Thyroid gland (tissue), 4 donors: Measurements from ENCODE around the gene STK38L. TPM values are rescaled to one million over a fixed set of nuclear protein-coding genes. Genes with fewer than 3 reads are reported as not detected.

Experiments
- DNase-seq, 2 donors: peaks; one replicate each; pipeline ENCODE4 v3.0.0-alpha.2; 2019
- H3K27ac ChIP-seq, 3 donors: fragments of 200-600 bp; sonication (generic); 1 replicate in 2 of 3; 2 replicates in 1 of 3; pipeline ENCODE4 v1.5.1; 2016 to 2019; ENCODE audit warnings: mild to moderate bottlenecking in 1 of 3, moderate library complexity in 1 of 3
- H3K27me3 ChIP-seq: fragments of 200-600 bp; sonication (generic); one replicate; pipeline ENCODE4 v1.5.1; 2019
- H3K36me3 ChIP-seq, 2 donors: fragments of 200-600 bp; sonication (generic); one replicate each; pipeline ENCODE4 v1.5.1; 2016 to 2019
- H3K4me1 ChIP-seq, 2 donors: fragments of 200-600 bp; sonication (generic); one replicate each; pipeline ENCODE4 v1.5.1; 2017 to 2019
- H3K4me3 ChIP-seq, 3 donors: fragments of 200-600 bp; sonication (generic); replicated peaks in 1 of 3; 1 replicate in 2 of 3; 2 replicates in 1 of 3; pipeline ENCODE4 v1.5.1; 2016; ENCODE audit warnings: mild to moderate bottlenecking in 1 of 3
- H3K9me3 ChIP-seq: fragments of 200-600 bp; sonication (generic); one replicate; pipeline ENCODE4 v1.5.1; 2017
- CTCF ChIP-seq, 6 experiments: fragments of 200-600 bp in 3 of 6; fragments of 450-650 bp in 3 of 6; sonication (generic) in 3 of 6; IDR thresholded peaks; one replicate each; pipeline ENCODE4 v1.5.1; 2016 to 2019; ENCODE audit warnings: antibody characterized with exemption in 6 of 6, mild to moderate bottlenecking in 2 of 6, inconsistent platforms in 1 of 6, moderate library complexity in 1 of 6
- POLR2A ChIP-seq, 2 donors: fragments of 450-650 bp; IDR thresholded peaks; one replicate each; pipeline ENCODE4 v1.6.1; 2017; ENCODE audit warnings: antibody characterized with exemption in 2 of 2, mild to moderate bottlenecking in 2 of 2, moderate library complexity in 1 of 2
- WGBS, 2 donors: methylation state at CpG; one replicate each; pipeline ENCODE4 v1.1.5; 2017; 5-methylcytosine and 5-hydroxymethylcytosine counted together
- intact Hi-C: fragments of 100-400 bp; cut with DNase I; formaldehyde crosslinking; loops from one replicate; pipeline ENCODE4 v1.15.1; 2023
- total RNA-seq, 4 donors: library from RNA; depleted of rRNA; stranded (reverse); fragments of >200 nt; gene quantifications; one replicate each; pipeline ENCODE4 v1.2.3, GENCODE V29; 2016

STK38L gene
- total RNA-seq, 4 donors from 2014 or later, result 20.1 to 42.2 (median 27.0) TPM

GRCh38 chr12:27276275-27276674, 32.2 kb downstream of the STK38L start:
- Histone ChIP-seq H3K4me3 (no peak overlapping the region), H3K36me3 (no peaks in the 10 kb centered on the region), H3K27me3 (no peaks in the 10 kb centered on the region), H3K4me1 (peaks cover 20 to 26% of the 10 kb centered on the region in 2 donors), H3K27ac (no peak overlapping the region), H3K9me3 (no peaks in the 10 kb centered on the region)
- 68 to 75% methylated on average over 3 of the region's 3 CpGs for WGBS, 2 donors
- intact Hi-C loops, result no loop called here
- TF ChIP-seq POLR2A (IDR thresholded peaks at IDR 0.05), result no peak
- no peak for TF ChIP-seq CTCF (IDR thresholded peaks at IDR 0.05)
- no peak for DNase-seq

GRCh38 chr12:27277846-27278260, 33.8 kb downstream of the STK38L start:
- 57 to 61% methylated on average over 1 of the region's 1 CpG for WGBS, 2 donors
- H3K36me3 ChIP-seq, result no peaks in the 10 kb centered on the region
- no peaks in the 10 kb centered on the region for H3K9me3 ChIP-seq
- intact Hi-C loops, result no loop called here
- DNase-seq, result peak; percentile 8 to 13
- H3K27ac ChIP-seq, result peak overlapping the region; percentile 25 to 43 (median 37)
- TF ChIP-seq POLR2A (IDR thresholded peaks at IDR 0.05) (no peak), CTCF (IDR thresholded peaks at IDR 0.05) (no peak)
- H3K27me3 ChIP-seq, result no peaks in the 10 kb centered on the region
- H3K4me1 ChIP-seq, result peaks cover 13 to 18% of the 10 kb centered on the region in 2 donors
- no peak overlapping the region for H3K4me3 ChIP-seq

GRCh38 chr12:27279826-27280225, 35.7 kb downstream of the STK38L start:
- H3K27ac ChIP-seq, result no peak overlapping the region

GRCh38 chr12:27280412-27280811, 36.3 kb downstream of the STK38L start:
- H3K36me3 ChIP-seq, result no peaks in the 10 kb centered on the region
- peaks cover 25% of the 10 kb centered on the region in 2 donors for H3K4me1 ChIP-seq
- WGBS, 2 donors, result 85 to 89% methylated on average over 5 of the region's 5 CpGs
- H3K27ac ChIP-seq, result no peak overlapping the region
- no peak for DNase-seq
- no peaks in the 10 kb centered on the region for H3K27me3 ChIP-seq
- no peak for TF ChIP-seq CTCF (IDR thresholded peaks at IDR 0.05)
- TF ChIP-seq POLR2A (IDR thresholded peaks at IDR 0.05), result no peak
- no peaks in the 10 kb centered on the region for H3K9me3 ChIP-seq
- intact Hi-C loops, result no loop called here
- no peak overlapping the region for H3K4me3 ChIP-seq

More at GRCh38 chr12:27279826-27280225, 35.7 kb downstream of the STK38L start:
- Histone ChIP-seq H3K4me1 (peaks cover 19 to 20% of the 10 kb centered on the region in 2 donors), H3K4me3 (no peak overlapping the region), H3K36me3 (no peaks in the 10 kb centered on the region), H3K9me3 (no peaks in the 10 kb centered on the region), H3K27me3 (no peaks in the 10 kb centered on the region)
- no peak for DNase-seq
- intact Hi-C loops, result no loop called here
- 89 to 90% methylated on average over 2 of the region's 2 CpGs for WGBS, 2 donors
- TF ChIP-seq CTCF (IDR thresholded peaks at IDR 0.05), result no peak
- no peak for TF ChIP-seq POLR2A (IDR thresholded peaks at IDR 0.05)

GRCh38 chr12:27282754-27283153, 38.7 kb downstream of the STK38L start:
- intact Hi-C loops, result no loop called here
- Histone ChIP-seq H3K4me1 (peaks cover 24 to 26% of the 10 kb centered on the region in 2 donors), H3K36me3 (no peaks in the 10 kb centered on the region), H3K4me3 (no peak overlapping the region), H3K27me3 (no peaks in the 10 kb centered on the region), H3K27ac (no peak overlapping the region), H3K9me3 (no peaks in the 10 kb centered on the region)
- DNase-seq, result no peak
- no peak for TF ChIP-seq POLR2A (IDR thresholded peaks at IDR 0.05)
- no peak for TF ChIP-seq CTCF (IDR thresholded peaks at IDR 0.05)
- 100% methylated on average over 2 of the region's 2 CpGs for WGBS, 2 donors
